HEK293 (cell line): Measurements from ENCODE around the gene CNTNAP1.

Source experiments
- KLF7 ChIP-seq: fragments of 450-650 bp; formaldehyde crosslinking; IDR thresholded peaks from 2 replicates; pipeline ENCODE4 v1.5.1; 2016; ENCODE audit warnings: missing biosample characterization, missing genetic modification characterization, borderline replicate concordance
- SETDB1 ChIP-seq: IDR thresholded peaks from one replicate; pipeline ENCODE4 v1.6.1; 2017; ENCODE audit warnings: mild to moderate bottlenecking, low read length, moderate library complexity, mixed read lengths; ENCODE audit not compliant: insufficient read length
- ZNF324 ChIP-seq: fragments of 450-650 bp; formaldehyde crosslinking; IDR thresholded peaks from 2 replicates; pipeline ENCODE4 v1.5.1; 2016; ENCODE audit warnings: missing biosample characterization, missing genetic modification characterization
- ZNF660 ChIP-seq: fragments of 450-650 bp; IDR thresholded peaks from 2 replicates; pipeline ENCODE4 v1.5.1; 2018; ENCODE audit warnings: missing biosample characterization, mild to moderate bottlenecking, missing genetic modification characterization
- ZNF701 ChIP-seq: fragments of 450-650 bp; formaldehyde crosslinking; IDR thresholded peaks from 2 replicates; pipeline ENCODE4 v1.5.1; 2016; ENCODE audit warnings: missing biosample characterization, missing genetic modification characterization
- TF ChIP-seq, protein P1 (sequence below): fragments of 450-650 bp; formaldehyde crosslinking; IDR thresholded peaks from 2 replicates; pipeline ENCODE4 v1.5.1; 2016; ENCODE audit warnings: missing biosample characterization, missing genetic modification characterization
- TF ChIP-seq, protein P2 (sequence below): fragments of 450-650 bp; formaldehyde crosslinking; conservative IDR thresholded peaks from 2 replicates; pipeline ENCODE4 v1.5.1; 2016; ENCODE audit warnings: low read depth, missing biosample characterization, missing genetic modification characterization

- TF ChIP-seq, protein P1, sequence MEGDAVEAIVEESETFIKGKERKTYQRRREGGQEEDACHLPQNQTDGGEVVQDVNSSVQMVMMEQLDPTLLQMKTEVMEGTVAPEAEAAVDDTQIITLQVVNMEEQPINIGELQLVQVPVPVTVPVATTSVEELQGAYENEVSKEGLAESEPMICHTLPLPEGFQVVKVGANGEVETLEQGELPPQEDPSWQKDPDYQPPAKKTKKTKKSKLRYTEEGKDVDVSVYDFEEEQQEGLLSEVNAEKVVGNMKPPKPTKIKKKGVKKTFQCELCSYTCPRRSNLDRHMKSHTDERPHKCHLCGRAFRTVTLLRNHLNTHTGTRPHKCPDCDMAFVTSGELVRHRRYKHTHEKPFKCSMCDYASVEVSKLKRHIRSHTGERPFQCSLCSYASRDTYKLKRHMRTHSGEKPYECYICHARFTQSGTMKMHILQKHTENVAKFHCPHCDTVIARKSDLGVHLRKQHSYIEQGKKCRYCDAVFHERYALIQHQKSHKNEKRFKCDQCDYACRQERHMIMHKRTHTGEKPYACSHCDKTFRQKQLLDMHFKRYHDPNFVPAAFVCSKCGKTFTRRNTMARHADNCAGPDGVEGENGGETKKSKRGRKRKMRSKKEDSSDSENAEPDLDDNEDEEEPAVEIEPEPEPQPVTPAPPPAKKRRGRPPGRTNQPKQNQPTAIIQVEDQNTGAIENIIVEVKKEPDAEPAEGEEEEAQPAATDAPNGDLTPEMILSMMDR (tag by site-specific recombination), result no peak
- TF ChIP-seq ZNF324, result no peak
- TF ChIP-seq ZNF701 (tag by site-specific recombination), result no peak
- TF ChIP-seq, protein P2, sequence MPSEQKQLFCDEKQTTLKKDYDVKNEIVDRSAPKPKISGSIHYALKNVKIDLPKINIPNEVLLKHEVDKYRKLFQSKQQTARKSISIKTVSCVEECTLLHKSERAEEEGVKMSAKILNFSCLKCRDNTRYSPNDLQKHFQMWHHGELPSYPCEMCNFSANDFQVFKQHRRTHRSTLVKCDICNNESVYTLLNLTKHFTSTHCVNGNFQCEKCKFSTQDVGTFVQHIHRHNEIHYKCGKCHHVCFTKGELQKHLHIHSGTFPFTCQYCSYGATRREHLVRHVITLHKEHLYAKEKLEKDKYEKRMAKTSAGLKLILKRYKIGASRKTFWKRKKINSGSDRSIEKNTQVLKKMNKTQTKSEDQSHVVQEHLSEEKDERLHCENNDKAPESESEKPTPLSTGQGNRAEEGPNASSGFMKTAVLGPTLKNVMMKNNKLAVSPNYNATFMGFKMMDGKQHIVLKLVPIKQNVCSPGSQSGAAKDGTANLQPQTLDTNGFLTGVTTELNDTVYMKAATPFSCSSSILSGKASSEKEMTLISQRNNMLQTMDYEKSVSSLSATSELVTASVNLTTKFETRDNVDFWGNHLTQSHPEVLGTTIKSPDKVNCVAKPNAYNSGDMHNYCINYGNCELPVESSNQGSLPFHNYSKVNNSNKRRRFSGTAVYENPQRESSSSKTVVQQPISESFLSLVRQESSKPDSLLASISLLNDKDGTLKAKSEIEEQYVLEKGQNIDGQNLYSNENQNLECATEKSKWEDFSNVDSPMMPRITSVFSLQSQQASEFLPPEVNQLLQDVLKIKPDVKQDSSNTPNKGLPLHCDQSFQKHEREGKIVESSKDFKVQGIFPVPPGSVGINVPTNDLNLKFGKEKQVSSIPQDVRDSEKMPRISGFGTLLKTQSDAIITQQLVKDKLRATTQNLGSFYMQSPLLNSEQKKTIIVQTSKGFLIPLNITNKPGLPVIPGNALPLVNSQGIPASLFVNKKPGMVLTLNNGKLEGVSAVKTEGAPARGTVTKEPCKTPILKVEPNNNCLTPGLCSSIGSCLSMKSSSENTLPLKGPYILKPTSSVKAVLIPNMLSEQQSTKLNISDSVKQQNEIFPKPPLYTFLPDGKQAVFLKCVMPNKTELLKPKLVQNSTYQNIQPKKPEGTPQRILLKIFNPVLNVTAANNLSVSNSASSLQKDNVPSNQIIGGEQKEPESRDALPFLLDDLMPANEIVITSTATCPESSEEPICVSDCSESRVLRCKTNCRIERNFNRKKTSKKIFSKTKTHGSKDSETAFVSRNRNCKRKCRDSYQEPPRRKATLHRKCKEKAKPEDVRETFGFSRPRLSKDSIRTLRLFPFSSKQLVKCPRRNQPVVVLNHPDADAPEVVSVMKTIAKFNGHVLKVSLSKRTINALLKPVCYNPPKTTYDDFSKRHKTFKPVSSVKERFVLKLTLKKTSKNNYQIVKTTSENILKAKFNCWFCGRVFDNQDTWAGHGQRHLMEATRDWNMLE (tag by site-specific recombination), result no peak
- no peak for TF ChIP-seq SETDB1
- no peak for TF ChIP-seq KLF7 (tag by site-specific recombination)
- no peak for TF ChIP-seq ZNF660 (tag by site-specific recombination)
Observed at GRCh38 chr17:42669705-42669976, 12.7 kb upstream of the CNTNAP1 start.
